HG03064 (cell line): ENCODE measurements around the gene FZD1.
A peak's percentile ranks its signal among the peaks of the same experiment; 100 is the strongest.

Experiments used
- ATAC-seq: cut with Tn5 transposase; IDR thresholded peaks from one replicate; pipeline ENCODE4 v1.9.1; 2021; ENCODE audit warnings: low read depth; ENCODE audit not compliant: unreplicated experiment

FZD1 gene

DNA sequence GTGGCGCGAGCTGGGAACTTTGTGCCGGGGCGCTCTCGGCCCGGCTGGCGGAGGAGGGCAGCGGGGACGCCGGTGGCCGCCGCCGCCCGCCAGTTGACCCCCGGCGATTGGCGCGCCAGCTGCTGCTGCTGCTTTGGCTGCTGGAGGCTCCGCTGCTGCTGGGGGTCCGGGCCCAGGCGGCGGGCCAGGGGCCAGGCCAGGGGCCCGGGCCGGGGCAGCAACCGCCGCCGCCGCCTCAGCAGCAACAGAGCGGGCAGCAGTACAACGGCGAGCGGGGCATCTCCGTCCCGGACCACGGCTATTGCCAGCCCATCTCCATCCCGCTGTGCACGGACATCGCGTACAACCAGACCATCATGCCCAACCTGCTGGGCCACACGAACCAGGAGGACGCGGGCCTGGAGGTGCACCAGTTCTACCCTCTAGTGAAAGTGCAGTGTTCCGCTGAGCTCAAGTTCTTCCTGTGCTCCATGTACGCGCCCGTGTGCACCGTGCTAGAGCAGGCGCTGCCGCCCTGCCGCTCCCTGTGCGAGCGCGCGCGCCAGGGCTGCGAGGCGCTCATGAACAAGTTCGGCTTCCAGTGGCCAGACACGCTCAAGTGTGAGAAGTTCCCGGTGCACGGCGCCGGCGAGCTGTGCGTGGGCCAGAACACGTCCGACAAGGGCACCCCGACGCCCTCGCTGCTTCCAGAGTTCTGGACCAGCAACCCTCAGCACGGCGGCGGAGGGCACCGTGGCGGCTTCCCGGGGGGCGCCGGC lies 870 bp downstream of the FZD1 start:
- ATAC-seq: peak; percentile 35

GRCh38 chr7:91265693-91266066 lies 1.4 kb downstream of the FZD1 start:
- no peak for ATAC-seq

- no peak for ATAC-seq
Measured at GRCh38 chr7:91266067-91266688, 1.9 kb downstream of the FZD1 start.

DNA sequence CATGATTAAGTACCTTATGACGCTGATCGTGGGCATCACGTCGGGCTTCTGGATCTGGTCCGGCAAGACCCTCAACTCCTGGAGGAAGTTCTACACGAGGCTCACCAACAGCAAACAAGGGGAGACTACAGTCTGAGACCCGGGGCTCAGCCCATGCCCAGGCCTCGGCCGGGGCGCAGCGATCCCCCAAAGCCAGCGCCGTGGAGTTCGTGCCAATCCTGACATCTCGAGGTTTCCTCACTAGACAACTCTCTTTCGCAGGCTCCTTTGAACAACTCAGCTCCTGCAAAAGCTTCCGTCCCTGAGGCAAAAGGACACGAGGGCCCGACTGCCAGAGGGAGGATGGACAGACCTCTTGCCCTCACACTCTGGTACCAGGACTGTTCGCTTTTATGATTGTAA lies 2.5 kb downstream of the FZD1 start:
- no peak for ATAC-seq

DNA sequence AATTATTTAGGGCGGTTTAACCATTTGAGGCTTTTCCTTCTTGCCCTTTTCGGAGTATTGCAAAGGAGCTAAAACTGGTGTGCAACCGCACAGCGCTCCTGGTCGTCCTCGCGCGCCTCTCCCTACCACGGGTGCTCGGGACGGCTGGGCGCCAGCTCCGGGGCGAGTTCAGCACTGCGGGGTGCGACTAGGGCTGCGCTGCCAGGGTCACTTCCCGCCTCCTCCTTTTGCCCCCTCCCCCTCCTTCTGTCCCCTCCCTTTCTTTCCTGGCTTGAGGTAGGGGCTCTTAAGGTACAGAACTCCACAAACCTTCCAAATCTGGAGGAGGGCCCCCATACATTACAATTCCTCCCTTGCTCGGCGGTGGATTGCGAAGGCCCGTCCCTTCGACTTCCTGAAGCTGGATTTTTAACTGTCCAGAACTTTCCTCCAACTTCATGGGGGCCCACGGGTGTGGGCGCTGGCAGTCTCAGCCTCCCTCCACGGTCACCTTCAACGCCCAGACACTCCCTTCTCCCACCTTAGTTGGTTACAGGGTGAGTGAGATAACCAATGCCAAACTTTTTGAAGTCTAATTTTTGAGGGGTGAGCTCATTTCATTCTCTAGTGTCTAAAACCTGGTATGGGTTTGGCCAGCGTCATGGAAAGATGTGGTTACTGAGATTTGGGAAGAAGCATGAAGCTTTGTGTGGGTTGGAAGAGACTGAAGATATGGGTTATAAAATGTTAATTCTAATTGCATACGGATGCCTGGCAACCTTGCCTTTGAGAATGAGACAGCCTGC lies 3.1 kb downstream of the FZD1 start:
- no peak for ATAC-seq

- no peak for ATAC-seq
Measured at GRCh38 chr7:91270372-91270771, 6.1 kb downstream of the FZD1 start.

GRCh38 chr7:91276909-91277308 lies 12.7 kb downstream of the FZD1 start:
- peak; percentile 85 for ATAC-seq

GRCh38 chr7:91280185-91280584 lies 16.0 kb downstream of the FZD1 start:
- ATAC-seq: no peak

- no peak for ATAC-seq
Measured at GRCh38 chr7:91280604-91281003, 16.4 kb downstream of the FZD1 start.

- ATAC-seq: no peak
Measured at GRCh38 chr7:91285696-91286355, 21.6 kb downstream of the FZD1 start.

GRCh38 chr7:91286432-91286831 lies 22.2 kb downstream of the FZD1 start:
- no peak for ATAC-seq

DNA sequence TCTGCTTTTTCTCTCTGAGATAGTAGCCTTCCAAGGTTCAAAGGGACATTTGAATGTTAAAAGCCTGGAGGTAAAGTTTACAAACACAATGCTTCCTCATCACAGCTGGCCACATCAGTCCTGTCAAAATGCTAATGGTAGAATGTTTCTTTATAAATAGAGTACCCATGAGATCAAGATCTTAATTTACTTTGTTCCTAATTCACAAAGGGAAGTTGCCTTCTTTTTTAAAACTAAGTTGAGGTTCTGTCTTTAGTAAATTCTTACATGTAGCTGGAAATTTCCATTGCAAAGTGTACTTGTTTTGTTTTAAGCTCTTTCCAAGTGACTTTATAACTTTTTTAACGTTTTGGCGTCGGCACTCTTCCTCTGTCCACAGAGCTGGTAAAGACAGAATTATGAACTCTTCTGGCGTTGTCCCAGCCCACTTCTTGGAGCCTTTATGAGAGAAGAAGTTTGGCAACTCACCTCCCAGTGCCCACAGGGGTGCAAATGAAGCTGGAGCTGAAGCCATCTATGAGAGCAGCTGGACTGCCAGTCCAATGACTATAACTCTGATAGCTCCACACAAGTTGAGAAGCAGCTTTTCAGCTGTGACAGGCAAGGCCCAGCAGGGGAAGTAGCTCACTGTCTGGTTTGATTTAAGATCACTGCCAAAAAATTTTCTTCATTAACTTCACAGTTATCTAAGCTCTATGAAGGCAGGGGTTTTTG lies 23.3 kb downstream of the FZD1 start:
- no peak for ATAC-seq

DNA sequence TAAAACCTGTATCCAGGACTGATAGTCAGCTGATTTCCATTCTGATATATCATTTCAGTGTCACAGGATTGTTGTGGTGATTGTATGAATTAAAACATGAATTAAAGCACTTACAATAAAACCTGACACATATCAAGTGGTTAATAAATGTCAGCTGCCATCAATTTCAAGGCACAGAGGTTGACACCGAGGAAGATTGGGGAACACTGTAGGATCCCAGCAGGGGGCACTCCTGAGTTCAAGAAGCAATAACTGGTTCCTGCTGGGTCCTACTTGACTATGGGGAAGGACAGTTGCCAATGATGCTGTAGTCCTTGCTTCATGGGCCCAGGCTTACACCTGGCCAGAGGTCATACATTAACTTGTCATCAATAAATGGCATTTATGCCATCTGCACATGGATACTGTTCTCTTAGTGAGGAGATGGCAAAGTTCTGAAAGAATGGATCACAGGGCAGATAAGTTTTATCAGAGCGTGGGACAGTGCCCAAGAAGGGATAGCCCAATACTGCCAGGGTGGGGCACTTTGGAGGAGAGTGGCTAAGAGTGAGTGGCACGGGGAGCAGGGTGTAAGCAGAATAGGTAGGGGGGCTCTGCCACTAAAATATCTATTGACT lies 24.1 kb downstream of the FZD1 start:
- ATAC-seq: peak; percentile 64

GRCh38 chr7:91289633-91290254 lies 25.5 kb downstream of the FZD1 start:
- no peak for ATAC-seq

DNA sequence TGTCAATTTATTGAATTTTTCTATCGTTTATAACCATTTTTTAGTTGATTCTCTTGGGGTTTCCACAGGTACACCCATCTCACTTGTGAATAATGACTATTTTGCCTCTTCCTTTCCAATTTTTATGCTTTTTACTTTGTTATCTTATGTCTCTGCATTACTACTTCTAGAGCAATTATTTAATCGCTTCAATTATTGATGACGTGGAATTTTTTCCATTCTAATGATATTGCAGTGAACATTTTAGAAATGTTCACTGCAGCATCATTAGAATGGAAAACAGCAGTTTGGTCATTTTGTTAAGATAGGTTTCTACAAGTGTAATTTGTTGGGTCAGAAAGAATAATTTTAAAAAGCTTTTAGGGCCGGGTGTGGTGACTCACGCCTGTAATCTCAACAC lies 27.1 kb downstream of the FZD1 start:
- no peak for ATAC-seq

DNA sequence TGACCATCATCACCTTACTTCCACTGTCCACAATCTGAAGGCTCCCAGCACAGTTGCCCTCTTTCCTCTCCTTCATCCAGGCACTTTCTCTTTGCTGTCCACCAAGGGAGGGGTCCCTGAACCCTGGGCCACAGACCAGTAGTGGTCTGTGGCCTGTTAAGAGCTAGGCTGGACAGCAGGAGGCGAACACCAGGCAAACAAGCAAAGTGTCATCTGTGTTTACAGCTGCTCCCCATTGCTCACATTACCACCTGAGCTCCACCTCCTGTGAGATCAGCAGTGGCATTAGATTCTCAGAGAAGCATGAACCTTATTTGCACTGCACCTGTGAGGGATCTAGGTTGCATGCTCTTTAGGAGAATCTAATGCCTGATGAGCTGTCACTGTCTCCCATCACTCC lies 27.7 kb downstream of the FZD1 start:
- ATAC-seq: no peak

DNA sequence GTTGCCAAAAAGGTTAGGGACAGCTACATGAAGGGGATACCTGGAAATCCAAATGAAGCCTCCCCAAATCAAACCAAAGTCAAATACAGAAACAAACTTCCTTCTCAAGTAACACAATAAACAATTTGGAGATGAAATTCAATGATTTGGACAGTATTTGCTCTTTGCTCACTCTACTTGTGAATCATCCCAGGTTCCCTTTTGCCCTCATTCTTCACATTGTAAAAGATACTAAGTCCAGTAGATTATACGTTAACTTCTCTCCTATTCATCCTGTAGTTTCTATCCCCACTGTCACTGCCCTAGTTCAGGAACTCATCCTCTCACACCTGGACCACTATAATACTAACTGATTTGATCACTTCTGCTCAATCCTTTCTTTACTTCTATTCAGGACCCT lies 28.3 kb downstream of the FZD1 start:
- no peak for ATAC-seq

GRCh38 chr7:91293136-91293535 lies 28.9 kb downstream of the FZD1 start:
- no peak for ATAC-seq

DNA sequence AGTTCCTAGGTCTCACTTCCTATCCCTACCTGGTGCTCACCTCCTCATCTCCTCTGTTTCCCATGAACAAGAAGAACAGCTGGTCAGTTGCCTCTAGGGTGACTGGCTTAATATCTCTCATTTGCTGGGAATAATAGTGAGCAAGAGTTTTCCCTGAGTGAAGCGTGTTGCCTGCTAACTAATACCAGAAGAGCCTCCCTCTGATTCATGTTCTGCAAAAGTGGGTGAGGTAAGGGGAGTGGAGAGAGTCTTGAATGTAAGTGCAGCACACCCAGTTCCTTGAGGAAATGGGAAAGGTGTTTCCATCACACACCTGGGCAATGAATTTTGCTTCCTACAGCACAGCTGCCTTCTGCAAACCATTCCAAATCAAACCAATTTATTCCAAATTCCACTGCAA lies 29.6 kb downstream of the FZD1 start:
- ATAC-seq: no peak
